Activated T-cell treated with anti-CD3 and anti-CD28 coated beads for 4 hours (primary cell): ENCODE data around the gene ABHD8.

Experiments used
- DNase-seq: peaks from one replicate; pipeline ENCODE4 v3.0.0-alpha.2; 2020

Gene ABHD8, protein sequence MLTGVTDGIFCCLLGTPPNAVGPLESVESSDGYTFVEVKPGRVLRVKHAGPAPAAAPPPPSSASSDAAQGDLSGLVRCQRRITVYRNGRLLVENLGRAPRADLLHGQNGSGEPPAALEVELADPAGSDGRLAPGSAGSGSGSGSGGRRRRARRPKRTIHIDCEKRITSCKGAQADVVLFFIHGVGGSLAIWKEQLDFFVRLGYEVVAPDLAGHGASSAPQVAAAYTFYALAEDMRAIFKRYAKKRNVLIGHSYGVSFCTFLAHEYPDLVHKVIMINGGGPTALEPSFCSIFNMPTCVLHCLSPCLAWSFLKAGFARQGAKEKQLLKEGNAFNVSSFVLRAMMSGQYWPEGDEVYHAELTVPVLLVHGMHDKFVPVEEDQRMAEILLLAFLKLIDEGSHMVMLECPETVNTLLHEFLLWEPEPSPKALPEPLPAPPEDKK

GRCh38 chr19:17303167-17303939, at the start of gene ABHD8:
ABHD8 (minus strand) TSS chr19:17303425; CDS start chr19:17301616, 1,809 bp downstream.
- DNase-seq: peak; percentile 88

- DNase-seq: no peak
These were observed 49.5 kb upstream of the ABHD8 start for GRCh38 chr19:17352608-17353280.

DNA sequence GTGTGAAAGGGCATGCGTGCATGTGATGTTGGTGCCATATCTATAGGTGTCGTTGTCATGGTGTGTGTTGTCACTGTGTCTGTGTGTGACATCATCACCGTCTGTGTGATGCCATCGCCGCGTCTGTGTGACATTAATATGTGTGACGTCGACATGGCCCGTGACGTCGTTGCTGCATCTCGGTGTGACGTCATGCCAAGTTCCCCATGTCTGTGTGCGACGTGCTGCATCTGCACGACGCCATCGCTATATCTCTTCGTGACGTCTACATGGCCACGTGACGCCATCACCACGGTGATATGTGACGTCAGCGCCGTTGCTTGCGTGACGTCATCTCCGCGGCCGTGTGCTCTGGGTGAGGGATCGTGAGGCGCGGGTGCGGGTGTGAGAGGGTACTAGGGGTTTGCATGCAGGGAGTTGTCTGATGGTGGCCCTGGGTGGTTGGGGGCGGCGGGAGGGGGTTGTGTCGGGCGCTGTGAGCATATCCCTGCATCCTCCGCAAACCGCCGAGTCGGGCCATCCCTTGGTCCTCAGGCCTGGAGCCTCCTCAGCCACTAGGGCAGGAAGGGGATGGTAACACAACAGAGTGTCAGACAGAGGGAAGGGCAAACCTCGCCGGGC, 48.7 kb upstream of the ABHD8 start:
- no peak for DNase-seq

GRCh38 chr19:17348700-17349099, 45.5 kb upstream of the ABHD8 start:
- no peak for DNase-seq

- DNase-seq: no peak
These were observed 44.7 kb upstream of the ABHD8 start for GRCh38 chr19:17347877-17348276.

DNA sequence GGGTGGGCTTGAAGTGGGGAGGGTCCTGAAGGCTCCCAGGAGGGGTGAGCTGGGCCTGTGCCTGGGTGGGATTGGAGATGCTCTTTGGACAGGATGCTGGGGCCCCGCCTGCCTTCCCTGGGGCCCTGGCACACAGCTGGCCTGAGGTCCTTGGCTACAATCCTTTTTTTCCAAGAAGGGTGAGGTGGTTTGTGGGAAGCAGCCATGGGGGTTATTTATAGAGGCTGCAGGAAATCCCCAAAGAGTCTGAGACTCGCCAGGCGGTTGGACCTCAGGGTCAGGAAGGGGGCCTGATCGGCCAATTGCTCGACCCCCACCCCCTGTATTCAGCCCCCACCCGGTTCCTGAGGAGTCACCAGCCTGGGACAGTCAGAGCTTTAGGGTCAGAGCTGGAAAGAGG, 44.1 kb upstream of the ABHD8 start:
- DNase-seq: no peak

GRCh38 chr19:17346109-17346671, 43.0 kb upstream of the ABHD8 start:
- peak; percentile 72 for DNase-seq

DNA sequence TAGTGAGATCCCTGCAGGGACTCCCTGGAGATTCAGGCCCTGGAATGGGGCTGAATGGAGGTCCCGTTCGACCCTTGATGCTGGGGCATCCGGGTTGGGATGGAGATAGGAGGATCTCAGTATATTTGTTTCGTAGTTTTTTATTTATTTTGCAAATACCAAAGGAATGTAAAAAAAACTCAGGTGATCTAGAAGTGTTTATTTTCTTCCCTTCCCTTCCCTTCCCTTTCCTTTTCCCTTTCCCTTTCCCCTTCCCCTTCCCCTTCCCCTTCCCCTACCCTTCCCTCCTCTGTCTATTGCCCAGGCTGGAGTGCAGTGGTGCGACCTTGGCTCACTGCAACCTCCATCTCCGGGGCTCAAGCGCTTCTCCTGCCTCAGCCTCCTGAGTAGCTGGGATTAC, 38.6 kb upstream of the ABHD8 start:
- DNase-seq: no peak

- DNase-seq: no peak
These were observed 38.2 kb upstream of the ABHD8 start for GRCh38 chr19:17341386-17341785.

GRCh38 chr19:17340871-17341357, 37.7 kb upstream of the ABHD8 start:
- DNase-seq: no peak

DNA sequence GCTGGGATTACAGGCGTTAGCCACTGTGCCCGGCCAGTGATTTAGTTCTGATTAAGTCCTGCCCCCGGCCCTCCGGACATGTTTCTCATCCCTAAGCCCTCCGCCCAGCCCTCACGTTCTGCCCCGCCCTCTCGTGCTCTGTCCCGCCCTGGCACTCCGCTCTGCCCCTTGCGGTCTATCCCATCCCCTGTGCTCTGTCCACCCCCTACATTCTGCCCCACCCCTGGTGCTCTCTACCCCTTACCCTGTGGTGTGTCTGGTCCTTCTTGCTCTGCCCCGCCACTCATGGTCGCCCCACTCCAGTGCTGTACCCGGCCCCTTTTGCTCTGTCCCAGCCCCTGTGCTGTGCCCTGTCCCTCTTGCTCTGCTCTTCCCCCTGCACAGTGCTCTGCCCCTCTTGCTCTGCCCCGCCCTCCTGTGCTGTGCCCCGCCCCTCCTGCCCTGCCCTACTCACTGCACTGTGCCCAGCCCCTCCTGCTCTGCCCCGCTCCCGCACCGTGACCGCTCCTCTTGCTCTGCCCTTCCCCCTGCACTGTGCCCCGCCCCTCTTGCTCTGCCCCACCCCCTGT, 37.2 kb upstream of the ABHD8 start:
- DNase-seq: no peak

DNA sequence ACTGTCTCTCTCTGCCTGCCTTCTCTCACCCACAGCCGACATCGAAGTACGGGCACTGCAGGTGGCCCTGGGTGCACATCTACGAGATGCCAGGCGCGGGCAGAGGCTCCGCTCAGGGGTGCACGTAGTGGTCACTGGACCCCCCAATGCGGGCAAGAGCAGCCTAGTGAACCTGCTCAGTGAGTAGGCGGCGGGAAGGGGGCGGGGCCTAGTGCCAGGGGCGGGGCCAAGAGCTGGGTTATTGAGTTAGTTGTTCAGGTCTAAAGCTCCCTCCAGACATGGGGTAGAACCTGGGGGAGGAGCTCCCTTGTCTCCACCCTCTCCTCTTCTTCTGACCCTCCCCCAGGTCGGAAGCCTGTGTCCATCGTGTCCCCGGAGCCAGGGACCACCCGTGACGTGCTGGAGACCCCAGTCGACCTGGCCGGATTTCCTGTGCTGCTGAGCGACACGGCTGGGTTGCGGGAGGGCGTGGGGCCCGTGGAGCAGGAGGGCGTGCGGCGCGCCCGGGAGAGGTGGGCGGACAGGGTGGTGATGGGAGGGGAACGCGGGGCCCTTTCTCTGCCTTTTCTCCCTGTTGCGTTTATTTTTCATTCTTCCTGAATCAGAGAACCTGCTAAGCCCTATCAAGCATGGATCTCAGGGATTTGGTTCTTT, 36.0 kb upstream of the ABHD8 start:
- DNase-seq: no peak

- DNase-seq: no peak
These were observed 35.3 kb upstream of the ABHD8 start for GRCh38 chr19:17338433-17339078.

DNA sequence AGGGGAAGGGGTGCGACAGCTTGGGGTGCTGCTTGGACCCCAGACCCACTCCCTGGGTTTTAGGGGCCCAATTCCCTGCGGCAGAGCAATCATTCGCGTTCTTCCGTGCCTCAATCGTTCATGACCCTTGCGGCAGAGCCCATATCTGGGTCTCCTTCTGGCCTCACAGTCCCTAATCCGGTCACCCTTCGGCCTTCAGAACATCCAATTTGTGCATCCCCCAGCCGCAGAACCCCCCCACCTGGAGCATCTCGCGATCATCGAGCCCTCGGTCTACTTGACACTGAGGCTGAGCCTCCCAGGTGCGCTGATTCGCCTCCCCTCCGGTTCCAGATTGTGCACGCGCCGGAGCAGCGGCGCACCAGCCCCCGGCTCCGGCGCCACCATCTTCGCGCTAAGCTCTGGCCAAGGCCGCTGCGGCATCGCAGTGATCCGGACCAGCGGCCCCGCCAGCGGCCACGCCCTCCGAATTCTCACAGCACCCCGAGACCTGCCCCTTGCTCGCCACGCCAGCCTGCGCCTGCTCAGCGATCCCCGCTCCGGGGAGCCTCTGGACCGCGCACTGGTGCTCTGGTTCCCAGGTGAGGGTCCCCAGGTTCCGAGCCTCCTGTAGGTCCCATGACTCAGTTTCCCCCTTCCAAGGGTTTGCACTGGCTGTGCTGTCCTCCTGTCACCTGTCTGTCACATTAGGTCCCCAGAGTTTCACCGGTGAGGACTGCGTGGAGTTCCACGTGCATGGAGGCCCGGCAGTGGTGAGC, 34.6 kb upstream of the ABHD8 start:
- DNase-seq: no peak

DNA sequence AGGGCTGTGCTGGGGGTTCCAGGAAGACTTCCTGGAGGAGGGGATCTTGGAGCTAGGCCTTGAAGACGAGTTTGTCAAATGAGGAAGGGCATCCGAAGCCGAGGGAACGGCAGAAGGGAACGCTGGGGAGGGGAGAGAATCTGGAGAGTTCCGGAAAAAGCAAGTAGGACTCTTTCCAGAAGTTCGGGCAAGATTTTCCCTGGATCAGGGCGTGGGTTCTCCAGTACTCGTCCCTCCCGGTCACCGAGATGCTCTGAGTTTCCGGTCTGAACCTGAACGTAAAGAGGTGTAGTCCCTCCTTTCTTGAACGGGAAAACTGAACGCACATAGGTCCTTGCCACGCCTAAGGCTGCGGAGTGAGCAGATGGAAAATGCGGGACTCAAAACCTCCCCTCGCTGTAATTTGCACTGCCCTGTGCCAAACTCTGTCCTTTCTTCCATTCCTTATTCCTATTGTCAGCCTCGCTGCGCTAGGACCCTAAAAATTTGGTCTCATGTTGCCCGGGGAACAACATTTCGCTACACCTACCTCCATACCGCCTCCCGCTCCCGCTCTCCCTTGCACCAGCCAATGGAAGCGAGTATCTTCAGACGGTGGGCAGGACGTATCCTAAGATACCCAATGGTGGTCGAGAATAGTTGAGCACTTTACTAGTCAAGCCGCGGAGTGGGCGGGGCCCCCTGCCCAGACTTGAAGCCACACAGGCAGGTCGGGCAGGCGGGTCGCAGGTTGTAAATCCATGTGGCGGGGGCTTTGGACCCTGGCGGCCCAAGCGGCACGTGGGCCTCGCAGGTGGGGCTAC, 33.8 kb upstream of the ABHD8 start, which contains the start of gene GTPBP3:
TSS of gene GTPBP3 (plus strand) at position 682 of the 803 bp plus-strand sequence. CDS start at position 741, 59 bp downstream.
- DNase-seq: peak; percentile 93

- DNase-seq: no peak
These were observed 32.4 kb upstream of the ABHD8 start for GRCh38 chr19:17335575-17335974.

GRCh38 chr19:17334414-17335409, 31.5 kb upstream of the ABHD8 start, which contains the start of gene ANO8:
ANO8 (minus strand) TSS chr19:17334855; CDS start chr19:17334670, 185 bp downstream.
- peak; percentile 97 for DNase-seq
